SK-N-MC (cell line): ENCODE results near the gene DEFB110.

Experiments
- DNase-seq: peaks from one replicate; pipeline ENCODE4 v3.0.0-alpha.2; 2011; ENCODE audit warnings: low read depth, low spot score
- H3K27ac ChIP-seq: fragments of 200-600 bp; sonication (generic); 2 replicates; pipeline ENCODE4 v1.5.1; 2016; ENCODE audit warnings: mixed run types
- H3K36me3 ChIP-seq: fragments of 200-600 bp; sonication (generic); 2 replicates; pipeline ENCODE4 v1.6.1; 2017; ENCODE audit warnings: antibody characterized with exemption, low read length, mixed read lengths; ENCODE audit not compliant: insufficient read depth
- H3K4me3 ChIP-seq: fragments of 200-600 bp; sonication (generic); 2 replicates; pipeline ENCODE4 v1.5.1; 2016
- H3K9ac ChIP-seq: fragments of 200-600 bp; sonication (generic); 2 replicates; pipeline ENCODE4 v1.8.0; 2017; ENCODE audit warnings: mixed run types, mixed read lengths; ENCODE audit not compliant: insufficient read length
- H3K9me3 ChIP-seq: fragments of 200-600 bp; sonication (generic); 2 replicates; pipeline ENCODE4 v1.6.1; 2017; ENCODE audit warnings: low read depth, mild to moderate bottlenecking, antibody characterized with exemption, low read length, moderate library complexity, mixed read lengths
- EZH2 ChIP-seq: fragments of 200-600 bp; sonication (generic); IDR thresholded peaks from one replicate; pipeline ENCODE4 v1.6.1; 2017; ENCODE audit warnings: antibody characterized with exemption
- FOXP2 ChIP-seq: optimal IDR thresholded peaks from 2 replicates; pipeline ENCODE3; 2011; ENCODE audit warnings: mild to moderate bottlenecking, moderate library complexity; ENCODE audit not compliant: insufficient read depth; ENCODE audit errors: extremely low read length, control extremely low read depth
- POLR2AphosphoS5 ChIP-seq: IDR thresholded peaks from 2 replicates; pipeline ENCODE4 v1.6.1; 2012; ENCODE audit warnings: mild to moderate bottlenecking, low read depth, low read length, borderline replicate concordance

The DEFB110 gene

GRCh38 chr6:50021894-50022293 lies at the start of gene DEFB110:
Gene DEFB110 (minus strand): TSS chr6:50021994. CDS start chr6:50021935, 59 bp downstream.
- Histone ChIP-seq H3K4me3 (no peak within 1 kb of the TSS), H3K9me3 (no peaks in the 10 kb centered on the region), H3K9ac (no peak within 1 kb of the TSS), H3K36me3 (no peaks in the 10 kb centered on the region), H3K27ac (no peak within 1 kb of the TSS)
- TF ChIP-seq EZH2 (no peak), FOXP2 (no peak), POLR2AphosphoS5 (no peak)
- no peak for DNase-seq

GRCh38 chr6:50070101-50070500 lies 48.3 kb upstream of the DEFB110 start:
- TF ChIP-seq FOXP2 = no peak
- no peak for TF ChIP-seq POLR2AphosphoS5
- TF ChIP-seq EZH2 = no peak
- Histone ChIP-seq H3K27ac (no peak overlapping the region), H3K9ac (no peak overlapping the region), H3K4me3 (no peak overlapping the region), H3K36me3 (no peaks in the 10 kb centered on the region), H3K9me3 (no peaks in the 10 kb centered on the region)
- no peak for DNase-seq

GRCh38 chr6:50062051-50062450 lies 40.3 kb upstream of the DEFB110 start:
- Histone ChIP-seq H3K4me3 (no peak overlapping the region), H3K9me3 (no peaks in the 10 kb centered on the region), H3K27ac (no peak overlapping the region), H3K9ac (no peak overlapping the region), H3K36me3 (no peaks in the 10 kb centered on the region)
- TF ChIP-seq EZH2 (no peak), FOXP2 (no peak), POLR2AphosphoS5 (no peak)
- no peak for DNase-seq

DNA sequence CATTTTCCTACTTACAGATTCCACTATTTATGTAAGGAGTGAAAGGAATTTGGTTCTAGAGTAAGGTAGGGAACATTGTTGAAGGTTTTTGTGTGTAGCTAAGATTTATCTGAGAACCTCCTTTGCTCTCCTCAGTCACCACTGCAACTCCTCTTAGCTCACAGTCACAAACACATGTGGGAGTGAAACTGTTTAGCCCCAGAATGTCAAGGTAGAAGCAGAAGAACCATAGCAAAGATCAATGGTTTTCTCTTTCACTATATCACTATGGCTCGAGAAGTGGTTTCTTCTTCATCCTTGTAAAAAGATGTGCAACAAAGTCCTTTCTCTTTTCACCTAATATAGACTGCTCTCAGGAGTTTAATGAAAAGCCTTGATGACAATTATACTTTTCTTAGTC lies 34.4 kb upstream of the DEFB110 start:
- no peak overlapping the region for H3K9ac ChIP-seq
- no peak overlapping the region for H3K4me3 ChIP-seq
- no peaks in the 10 kb centered on the region for H3K9me3 ChIP-seq
- H3K27ac ChIP-seq = no peak overlapping the region
- H3K36me3 ChIP-seq = no peaks in the 10 kb centered on the region
- TF ChIP-seq POLR2AphosphoS5 = no peak
- no peak for TF ChIP-seq EZH2
- no peak for TF ChIP-seq FOXP2
- DNase-seq = no peak

- TF ChIP-seq FOXP2 (no peak), EZH2 (no peak)
- Histone ChIP-seq H3K36me3 (no peaks in the 10 kb centered on the region), H3K9me3 (no peaks in the 10 kb centered on the region), H3K27ac (no peak within 1 kb of the TSS), H3K4me3 (no peak within 1 kb of the TSS), H3K9ac (no peak within 1 kb of the TSS)
- no peak for DNase-seq
Observed at GRCh38 chr6:50049829-50050228, 28.0 kb upstream of the DEFB110 start, which contains the start of gene DEFB112. Gene DEFB112 (minus strand): TSS chr6:50049929. CDS start chr6:50049869, 60 bp downstream.

DNA sequence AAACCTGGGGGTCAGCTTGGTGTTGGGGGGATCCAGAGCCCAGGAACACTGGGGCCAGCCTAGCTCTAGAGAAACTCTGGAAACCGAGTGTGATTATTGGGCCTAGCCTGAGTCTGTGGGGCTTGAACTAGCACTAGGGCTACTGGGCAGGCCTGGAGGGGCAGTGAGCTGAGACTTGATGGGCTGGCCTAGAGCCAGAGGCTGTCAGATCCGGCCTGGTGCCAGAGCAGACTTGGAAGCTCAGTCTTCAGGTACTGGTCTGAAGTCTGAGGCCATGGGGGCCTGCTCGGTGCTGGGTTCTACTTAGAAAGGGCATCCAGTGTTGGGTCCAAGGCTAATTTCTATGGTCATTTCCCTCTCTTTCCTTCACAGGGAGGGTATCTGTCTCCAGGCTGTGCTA lies 25.2 kb upstream of the DEFB110 start:
- Histone ChIP-seq H3K9me3 (no peaks in the 10 kb centered on the region), H3K27ac (no peak overlapping the region), H3K4me3 (no peak overlapping the region), H3K9ac (no peak overlapping the region), H3K36me3 (no peaks in the 10 kb centered on the region)
- TF ChIP-seq EZH2 = no peak
- no peak for TF ChIP-seq POLR2AphosphoS5
- no peak for TF ChIP-seq FOXP2
- DNase-seq = no peak

DNA sequence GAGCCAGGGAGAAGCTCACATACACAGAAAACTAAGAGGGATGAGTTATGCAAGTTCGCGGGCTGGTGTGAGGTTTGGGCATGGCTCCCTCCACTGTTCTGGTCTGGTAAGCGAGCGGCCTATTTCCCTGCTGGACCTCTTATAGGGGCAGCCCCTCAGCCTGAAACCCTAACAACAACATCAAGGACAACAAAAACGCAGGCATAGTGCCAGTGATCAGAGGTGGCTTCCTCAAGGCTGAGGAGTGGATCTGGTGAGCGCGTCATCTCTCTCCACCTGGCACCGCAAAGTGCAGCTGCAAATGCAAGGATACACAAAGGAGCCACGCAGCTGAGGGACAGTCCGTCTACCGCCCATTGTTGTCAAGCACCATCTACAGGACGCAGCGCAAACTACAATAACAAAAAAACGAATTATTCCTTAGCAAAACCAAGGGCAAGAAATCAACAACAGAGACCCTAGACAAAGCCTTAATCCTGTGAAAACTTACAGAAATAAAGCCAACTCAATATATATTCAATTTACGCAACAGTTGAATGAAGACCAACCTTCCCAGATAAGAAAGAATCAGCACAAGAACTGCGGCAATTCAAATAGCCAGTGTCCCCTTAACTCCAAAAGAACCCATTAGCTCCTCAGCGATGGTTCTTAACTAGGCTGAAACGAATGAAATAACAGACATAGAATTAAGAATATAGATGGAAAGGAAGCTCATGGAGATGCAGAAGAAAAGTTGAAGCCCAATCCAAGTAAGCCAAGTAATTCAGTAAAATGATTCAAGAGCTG lies 9.2 kb upstream of the DEFB110 start:
- no peak for DNase-seq
- Histone ChIP-seq H3K36me3 (no peaks in the 10 kb centered on the region), H3K9me3 (no peaks in the 10 kb centered on the region), H3K4me3 (no peak overlapping the region), H3K9ac (no peak overlapping the region), H3K27ac (no peak overlapping the region)
- TF ChIP-seq EZH2 = no peak
- no peak for TF ChIP-seq POLR2AphosphoS5
- TF ChIP-seq FOXP2 = no peak

DNA sequence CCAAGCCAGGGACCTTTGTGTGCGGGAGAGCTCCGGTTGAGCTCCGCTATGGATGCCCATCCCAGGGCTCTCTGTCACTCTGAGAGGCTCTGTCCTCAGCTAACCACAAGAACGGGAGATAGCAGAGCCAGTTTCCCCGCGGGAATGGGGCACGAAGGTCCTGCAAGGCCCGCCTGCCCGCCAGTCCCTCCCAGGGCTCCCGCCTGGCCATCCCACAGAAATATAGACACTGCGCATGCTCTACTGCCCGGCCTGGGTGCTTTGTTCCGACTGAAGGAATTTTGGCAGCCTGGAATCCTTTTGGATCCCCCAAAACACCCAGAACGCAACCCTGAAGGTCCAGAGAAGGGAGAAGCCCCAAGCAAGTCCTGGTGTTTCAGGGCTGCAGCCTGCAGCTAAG lies 8.6 kb upstream of the DEFB110 start:
- H3K36me3 ChIP-seq = no peaks in the 10 kb centered on the region
- no peak overlapping the region for H3K9ac ChIP-seq
- DNase-seq = no peak
- H3K27ac ChIP-seq = no peak overlapping the region
- TF ChIP-seq POLR2AphosphoS5 = no peak
- TF ChIP-seq EZH2 = no peak
- no peak for TF ChIP-seq FOXP2
- no peaks in the 10 kb centered on the region for H3K9me3 ChIP-seq
- no peak overlapping the region for H3K4me3 ChIP-seq

GRCh38 chr6:50025258-50025657 lies 3.5 kb upstream of the DEFB110 start:
- Histone ChIP-seq H3K4me3 (no peak overlapping the region), H3K36me3 (no peaks in the 10 kb centered on the region), H3K9ac (no peak overlapping the region), H3K9me3 (no peaks in the 10 kb centered on the region), H3K27ac (no peak overlapping the region)
- no peak for DNase-seq
- TF ChIP-seq POLR2AphosphoS5 (no peak), EZH2 (no peak), FOXP2 (no peak)

- Histone ChIP-seq H3K4me3 (no peak overlapping the region), H3K27ac (no peak overlapping the region), H3K36me3 (no peaks in the 10 kb centered on the region), H3K9me3 (no peaks in the 10 kb centered on the region), H3K9ac (no peak overlapping the region)
- no peak for DNase-seq
- TF ChIP-seq POLR2AphosphoS5 = no peak
- TF ChIP-seq FOXP2 = no peak
- no peak for TF ChIP-seq EZH2
Observed at GRCh38 chr6:50007819-50008218, 14.0 kb downstream of the DEFB110 start.
